ENCODE measurements around the gene RANGAP1.

Gene RANGAP1

DNA sequence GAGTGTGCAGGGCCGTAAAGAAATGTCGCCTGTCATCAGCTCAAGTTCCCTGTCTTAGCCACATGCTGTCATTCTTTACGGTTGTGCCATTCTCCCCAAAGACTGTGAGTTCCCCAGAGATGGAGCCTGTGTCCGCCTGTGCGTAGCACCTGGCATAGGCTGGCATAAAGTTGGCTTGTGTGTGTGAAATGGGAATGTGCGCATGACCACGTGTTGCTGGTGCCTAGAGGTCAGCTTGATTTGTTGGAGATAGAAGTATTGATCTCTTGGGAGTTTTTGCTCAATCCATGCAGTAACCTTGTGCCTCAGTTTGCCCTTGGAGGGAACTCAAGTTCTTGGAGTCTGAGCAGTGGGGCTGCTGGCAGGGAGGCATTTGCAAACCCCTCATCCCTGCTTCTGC lies 54.6 kb downstream of the RANGAP1 start:
- DNase-seq: no peak

DNA sequence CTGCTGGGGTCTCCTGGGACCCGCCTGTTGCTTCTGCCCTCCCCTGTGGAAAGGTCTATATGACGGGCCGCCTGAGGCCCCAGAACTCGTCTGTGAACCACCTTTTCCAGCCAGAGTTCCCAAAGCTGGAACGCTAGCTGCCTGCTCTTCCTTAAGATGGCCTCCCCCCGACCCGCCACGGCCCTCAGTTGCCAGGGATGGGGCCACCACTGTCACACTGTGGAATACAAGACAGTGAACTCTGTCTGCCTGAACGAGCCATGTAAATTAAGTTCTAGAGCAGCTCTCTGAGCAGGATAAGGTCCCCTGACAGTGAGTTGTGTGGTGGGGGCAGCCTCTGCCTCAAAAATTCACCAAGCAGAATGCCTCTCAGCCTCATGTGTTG lies 55.6 kb downstream of the RANGAP1 start:
- no peak for DNase-seq

DNA sequence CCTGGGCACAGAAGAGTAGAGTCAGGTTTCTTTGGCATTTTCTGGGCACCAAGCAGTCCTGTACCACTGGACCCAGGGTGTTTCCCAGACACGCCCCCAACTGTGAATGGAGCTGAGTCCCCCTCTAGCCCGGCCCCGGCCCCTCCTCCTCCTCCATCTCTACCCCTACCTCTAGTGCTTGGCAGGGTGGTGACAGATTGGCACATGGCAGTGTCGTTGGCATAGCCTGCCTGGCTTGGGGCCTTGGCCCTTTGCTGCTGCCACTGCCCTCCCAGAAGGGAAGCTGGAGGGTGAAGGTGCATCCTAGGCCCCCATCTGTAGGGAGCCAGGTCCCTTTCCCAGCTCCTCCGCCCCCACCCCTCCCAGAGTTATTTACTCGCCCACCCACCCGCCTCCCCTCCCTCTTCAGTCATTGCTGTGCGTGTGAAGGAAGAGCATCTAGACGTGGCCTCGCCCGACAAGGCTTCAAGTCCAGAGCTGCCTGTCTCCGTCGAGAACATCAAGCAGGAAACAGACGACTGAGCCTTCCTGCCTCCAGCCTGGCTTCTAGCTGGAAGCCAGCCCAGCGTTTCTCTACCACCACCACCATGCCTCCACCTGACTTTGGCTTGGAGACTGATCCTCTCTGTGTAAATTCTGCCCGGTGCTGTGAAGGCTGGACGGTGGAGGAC lies 56.1 kb downstream of the RANGAP1 start:
- no peak for DNase-seq

DNA sequence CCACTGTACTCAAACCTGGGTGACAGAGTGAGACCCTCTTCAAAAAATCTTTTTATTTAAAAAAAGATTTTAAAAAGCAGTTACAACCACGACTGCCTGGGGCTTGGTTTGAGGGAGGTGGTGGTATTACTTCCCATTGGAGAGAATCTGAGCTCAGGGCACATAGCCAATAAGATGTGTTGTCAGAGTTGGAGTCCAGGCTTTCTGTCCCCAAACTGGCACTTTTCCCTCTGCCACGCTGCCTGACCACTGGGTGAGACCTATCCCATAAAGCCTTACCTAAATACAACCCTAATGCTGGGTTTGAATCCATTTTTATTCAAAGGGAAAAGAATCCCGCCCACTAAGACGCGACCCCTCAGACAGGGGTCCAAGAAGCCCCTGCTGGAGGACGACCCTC lies 56.8 kb downstream of the RANGAP1 start:
- DNase-seq: no peak

DNA sequence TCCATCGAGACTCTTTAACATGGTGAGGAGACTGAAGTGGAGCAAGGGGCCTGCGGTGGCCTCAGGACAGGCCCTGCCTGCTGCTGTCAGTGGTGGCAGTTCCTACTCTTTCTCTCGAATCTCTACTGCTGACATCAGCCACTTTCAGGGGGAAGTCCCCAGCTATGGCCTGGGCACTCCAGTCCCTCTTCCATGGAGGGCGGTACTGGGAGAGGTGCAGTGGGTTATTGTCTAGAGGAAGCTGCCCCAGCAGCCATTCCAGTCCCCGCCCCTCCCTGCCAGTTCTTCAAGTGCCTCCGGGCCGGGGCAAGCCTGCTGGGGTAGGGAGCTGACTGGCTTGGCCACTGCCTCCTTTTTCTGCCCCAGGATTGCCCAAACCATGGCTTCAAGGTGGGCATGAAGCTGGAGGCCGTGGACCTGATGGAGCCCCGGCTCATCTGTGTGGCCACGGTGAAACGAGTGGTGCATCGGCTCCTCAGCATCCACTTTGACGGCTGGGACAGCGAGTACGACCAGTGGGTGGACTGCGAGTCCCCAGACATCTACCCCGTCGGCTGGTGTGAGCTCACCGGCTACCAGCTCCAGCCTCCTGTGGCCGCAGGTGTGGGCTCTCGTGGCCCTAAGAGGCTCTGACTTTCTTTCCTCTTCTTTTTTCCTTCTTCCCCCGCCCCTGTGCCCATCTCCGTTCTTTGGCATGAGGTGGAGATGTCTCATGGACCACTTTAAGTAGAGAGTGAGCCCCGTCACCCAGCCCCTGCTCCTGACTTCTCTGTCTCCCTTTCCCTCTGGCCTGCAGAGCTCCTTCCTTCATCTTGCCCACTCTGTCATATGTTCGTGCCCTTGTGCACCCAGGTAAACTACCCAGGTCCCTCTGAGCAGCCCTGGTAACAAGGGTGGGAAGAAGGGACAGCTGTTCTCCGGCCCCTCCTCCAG lies 59.0 kb downstream of the RANGAP1 start:
- DNase-seq: no peak

DNA sequence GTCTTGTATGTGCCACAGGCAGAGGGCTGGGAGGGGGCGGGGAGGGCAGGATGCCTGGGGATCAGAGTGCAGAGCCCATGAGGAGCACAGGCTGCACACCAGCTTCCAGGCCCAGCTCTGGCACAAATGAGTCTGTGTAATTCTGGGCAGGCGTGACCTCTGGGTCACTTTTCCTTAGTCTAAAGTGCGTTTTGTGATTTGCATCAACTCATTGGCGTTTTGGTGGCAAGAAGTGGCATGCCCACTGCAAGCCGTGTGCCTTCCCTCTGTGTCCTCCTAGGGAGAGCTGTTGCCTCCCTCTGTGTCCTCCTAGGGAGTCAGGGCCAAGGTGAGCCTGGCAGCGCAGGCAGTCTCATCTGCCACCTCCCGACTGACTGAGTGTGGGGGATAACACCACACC lies 62.5 kb downstream of the RANGAP1 start:
- no peak for DNase-seq

DNA sequence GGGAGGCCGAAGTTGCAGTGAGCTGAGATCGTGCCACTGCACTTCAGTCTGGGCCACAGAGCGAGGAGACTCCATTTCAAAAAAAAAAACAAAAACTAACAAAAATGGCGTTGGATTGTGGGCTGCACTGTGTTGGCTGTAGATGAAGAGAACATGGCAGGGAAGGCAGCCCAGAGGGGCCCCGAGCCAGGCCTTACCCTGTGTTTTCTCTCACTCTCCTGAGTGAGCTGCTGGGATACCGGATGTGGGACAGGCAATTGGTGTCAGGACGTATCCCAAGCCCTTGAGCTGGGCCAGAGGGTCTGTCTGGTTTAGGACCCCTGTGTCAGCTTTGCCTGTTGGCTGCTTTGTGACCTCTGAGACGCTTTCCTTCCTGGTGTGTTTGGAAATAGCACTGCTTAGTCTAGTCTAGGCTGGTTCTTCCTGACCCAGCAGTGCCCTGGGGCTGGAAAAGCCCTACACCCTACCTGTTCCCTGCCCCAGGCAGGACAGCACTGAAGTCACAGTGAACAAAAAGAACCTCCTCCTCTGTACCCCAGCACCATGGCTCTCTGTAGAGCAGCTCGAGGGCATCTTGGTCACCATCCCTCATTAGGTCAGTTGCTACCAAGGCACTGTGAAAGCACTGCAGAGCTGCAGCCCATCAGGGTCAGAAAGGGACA lies 63.0 kb downstream of the RANGAP1 start:
- no peak for DNase-seq

DNA sequence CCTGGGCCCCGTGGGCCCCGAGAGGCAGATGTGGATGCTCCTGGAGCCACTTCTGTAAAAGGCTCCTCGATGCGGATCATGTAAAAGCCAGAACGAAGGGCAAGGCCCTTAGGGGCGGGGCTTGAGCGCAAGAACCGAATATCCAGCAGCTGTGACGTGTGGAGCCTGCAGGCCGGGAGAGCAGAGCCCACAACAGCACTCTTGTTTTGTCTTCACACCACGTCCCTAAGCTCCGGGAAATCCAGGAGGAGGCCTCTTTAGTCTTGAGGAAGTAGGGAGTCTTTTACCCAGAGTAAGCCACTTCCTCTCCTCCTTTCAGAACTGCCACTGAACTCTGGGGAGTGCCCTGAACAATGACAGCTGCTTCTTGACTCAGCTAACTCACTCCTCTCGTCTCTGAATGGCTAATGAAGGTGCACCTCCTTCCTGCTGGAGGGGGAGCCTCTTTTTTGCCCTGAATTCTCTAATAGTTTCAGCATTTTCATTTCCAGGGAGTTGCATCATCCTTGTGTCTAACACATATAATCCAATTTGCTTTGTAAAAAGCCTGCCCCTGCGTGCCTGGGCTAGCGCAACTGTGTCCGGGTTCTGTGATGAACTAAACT lies 68.3 kb downstream of the RANGAP1 start:
- DNase-seq: peak; percentile 21

DNA sequence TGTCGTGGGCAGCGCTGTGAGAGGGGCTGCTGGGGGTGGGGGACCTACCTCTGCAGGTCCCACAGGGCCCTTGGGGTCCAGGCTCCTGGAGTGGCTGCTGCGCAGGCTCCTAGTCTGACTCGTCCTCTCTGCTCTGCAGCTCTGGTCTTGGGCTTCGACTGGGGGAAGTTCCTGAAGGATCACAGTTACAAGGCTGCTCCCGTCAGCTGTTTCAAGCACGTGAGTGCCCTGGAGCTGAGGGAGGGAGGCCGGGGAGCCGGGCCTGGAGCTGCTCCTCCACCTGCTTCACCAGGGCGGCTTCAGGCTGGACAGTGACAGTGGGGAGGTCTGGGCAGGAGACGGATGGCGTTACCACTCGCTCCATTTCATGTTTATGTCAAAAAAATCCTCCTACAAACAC lies 69.0 kb downstream of the RANGAP1 start:
- DNase-seq: peak; percentile 39

DNA sequence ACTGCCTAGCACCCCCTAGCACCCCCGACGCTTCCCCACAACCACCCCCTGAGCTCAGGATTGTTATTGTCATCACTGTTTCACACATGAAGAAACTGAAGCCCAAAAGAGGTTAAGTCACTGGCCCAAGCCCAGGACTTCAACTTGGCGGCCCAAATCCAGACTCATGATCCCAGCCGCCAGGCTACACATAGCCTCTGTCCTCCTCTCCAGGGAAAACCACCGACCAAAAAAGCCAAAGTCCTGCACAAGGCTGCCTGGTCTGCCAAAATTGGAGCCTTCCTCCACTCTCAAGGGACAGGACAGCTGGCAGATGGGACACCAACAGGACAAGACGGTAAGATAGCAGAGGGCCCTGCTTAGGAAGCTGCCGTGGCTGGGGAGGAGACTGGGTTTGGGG lies 70.1 kb downstream of the RANGAP1 start:
- no peak for DNase-seq

DNA sequence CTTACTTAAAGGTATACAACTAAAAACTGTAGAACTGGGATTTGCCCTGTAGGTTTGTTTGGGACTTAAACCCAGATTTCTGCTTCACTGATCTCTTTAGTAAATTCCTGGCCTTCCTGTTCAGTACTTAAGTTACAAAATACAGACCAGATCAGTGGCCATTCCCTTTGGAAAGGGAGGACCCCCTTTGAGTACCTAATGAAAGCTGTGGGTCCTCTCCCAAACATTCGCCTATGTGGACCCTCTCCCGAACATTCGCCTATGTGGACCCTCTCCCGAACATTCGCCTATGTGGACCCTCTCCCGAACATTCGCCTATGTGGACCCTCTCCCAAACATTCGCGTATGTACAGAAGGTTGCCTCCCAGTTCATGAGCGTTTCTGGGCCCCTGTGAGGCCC lies 70.6 kb downstream of the RANGAP1 start:
- no peak for DNase-seq

DNA sequence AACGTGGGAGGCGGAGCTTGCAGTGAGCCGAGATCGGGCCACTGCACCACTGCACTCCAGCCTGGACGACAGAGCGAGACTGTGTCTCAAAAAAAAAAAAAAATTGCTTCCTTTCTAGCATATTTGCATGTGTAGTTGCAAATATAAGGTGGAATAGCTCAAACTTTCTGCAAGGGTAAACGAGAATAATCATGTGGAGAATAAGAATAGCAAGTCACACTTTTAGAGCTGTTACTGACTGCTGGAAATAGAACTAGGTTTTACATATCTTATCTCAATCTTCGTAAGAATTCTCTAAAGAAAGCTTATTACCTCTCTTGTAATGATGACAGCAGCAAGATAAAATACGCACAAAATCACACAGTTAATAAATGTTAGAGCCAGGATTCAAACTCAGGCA lies 79.3 kb downstream of the RANGAP1 start:
- no peak for DNase-seq

DNA sequence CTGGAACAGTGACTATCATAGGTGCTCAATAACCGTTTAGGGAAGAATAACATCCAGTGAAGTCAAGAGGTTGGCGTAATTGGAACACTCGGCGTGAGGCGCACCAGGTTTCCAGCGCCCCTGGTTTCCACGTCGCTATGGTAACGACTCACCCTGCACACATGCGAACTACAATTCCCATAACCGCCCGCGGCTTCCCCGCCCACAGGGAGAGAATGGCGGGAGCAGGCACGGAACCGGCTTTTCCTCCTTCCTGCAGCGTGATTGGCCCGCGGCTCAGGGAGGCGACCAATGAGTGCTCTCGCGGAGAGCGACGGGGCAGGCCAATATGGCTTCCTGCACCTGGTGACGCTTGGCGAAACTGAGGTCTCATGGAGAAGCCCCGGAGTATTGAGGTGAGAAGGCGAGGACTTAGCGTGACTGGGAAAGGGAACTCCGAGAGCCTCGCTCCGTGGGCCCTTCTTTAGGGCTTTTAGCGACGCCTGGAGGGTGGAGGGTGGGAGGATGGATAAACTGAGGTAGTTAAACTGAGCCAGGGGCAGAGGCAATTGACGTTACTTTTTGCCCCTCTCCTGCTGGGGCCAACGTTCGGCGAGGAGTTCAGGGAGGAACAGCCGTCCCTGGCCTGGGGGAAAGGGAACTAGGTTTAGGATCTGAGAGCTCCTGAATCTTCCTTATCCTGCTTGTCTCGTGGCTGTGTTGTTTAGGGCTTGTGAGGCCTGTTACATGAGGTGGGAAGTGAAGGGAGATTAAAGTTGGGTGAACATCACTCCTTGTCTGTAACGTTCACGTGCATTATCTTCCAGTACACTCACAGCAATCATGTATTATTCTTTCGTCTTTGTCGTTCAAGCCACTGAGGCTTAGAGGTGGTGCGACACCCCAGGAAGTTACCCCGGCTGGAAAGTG lies 80.7 kb downstream of the RANGAP1 start, which contains the start of gene L3MBTL2:
Gene L3MBTL2, plus strand, starts transcription at position 321 of the 909 bp plus-strand sequence. Its CDS starts 51 bp downstream, at position 372.
- DNase-seq: peak; percentile 96

DNA sequence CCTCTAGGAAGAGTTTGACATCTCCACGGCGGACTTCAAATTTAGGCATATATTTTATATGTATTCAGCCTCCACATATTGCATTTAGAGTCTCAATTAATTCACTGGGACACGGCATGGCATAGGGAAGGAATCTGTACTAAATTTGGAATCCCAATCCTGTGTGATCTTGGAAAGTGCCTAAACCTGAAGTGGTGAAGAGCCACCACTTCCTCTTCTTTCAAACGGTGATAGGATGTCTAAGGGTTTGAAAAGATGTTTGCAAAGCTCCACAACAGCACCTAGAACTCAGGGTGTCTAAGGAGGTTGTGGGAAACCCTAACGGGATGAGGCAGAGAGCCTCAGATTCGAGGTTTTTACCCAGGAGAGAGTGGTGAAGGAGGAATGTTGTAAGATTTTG lies 81.9 kb downstream of the RANGAP1 start:
- no peak for DNase-seq

DNA sequence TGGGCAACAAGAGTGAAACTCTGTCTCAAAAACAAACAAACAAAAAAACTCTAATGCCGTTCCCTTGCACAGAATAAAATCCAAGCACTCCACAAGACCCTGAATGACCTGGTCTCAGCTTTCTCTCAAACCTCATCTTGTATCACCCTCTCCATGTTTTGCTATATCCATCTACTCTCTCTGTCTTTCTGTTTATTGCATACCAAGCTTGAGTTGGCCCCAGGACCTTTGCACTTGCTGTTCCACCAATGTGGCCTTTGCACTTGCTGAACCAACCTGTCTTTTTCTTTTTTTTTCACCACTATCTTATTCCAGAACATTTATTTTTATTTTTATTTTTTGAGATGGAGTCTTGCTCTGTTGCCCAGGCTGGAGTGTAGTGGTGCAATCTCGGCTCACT lies 82.9 kb downstream of the RANGAP1 start:
- no peak for DNase-seq

DNA sequence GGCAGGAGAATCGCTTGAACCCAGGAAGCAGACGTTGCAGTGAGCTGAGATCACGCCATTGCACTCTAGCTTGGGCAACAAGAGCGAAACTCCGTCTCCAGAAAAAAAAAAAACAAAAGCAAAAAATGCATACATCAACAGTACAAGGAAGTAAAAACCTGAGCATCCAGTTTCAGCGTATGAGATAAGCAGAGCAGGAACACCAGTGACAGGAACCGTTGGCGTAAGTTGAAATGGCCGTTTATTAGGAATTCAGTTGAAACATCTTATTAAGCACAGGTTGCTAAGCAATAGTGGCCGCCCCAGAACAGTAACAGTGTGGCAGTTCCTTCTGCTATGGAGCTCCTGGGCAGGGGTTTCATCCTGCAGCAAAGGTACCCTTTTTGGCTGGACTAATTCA lies 84.8 kb downstream of the RANGAP1 start:
- peak; percentile 50 for DNase-seq

DNA sequence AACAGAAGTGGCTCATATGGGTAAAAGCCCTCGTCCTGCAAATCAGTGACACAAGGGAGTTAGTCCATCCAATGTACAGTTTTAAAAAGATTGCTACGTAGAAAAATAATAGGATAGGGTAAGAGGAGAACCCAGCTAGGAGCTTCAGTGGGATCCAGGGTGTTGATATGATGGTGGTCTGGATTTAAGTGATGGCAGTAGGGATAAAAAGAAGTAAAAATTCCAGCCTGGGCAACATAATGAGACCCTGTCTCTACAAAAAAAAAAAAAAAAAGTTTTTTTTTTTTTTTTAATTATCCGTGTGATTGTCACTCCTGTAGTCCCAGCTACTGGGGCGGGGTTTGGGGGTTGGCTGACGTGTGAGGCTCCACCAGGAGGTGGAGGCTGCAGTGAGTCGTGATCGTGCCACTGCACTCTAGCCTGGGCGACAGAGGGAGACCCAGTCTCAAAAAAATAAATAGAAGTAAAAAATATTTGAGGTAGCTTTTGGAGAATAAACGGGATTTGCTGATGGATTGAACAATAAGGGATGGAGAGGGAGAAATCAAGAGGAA lies 87.9 kb downstream of the RANGAP1 start:
- DNase-seq: peak; percentile 32

DNA sequence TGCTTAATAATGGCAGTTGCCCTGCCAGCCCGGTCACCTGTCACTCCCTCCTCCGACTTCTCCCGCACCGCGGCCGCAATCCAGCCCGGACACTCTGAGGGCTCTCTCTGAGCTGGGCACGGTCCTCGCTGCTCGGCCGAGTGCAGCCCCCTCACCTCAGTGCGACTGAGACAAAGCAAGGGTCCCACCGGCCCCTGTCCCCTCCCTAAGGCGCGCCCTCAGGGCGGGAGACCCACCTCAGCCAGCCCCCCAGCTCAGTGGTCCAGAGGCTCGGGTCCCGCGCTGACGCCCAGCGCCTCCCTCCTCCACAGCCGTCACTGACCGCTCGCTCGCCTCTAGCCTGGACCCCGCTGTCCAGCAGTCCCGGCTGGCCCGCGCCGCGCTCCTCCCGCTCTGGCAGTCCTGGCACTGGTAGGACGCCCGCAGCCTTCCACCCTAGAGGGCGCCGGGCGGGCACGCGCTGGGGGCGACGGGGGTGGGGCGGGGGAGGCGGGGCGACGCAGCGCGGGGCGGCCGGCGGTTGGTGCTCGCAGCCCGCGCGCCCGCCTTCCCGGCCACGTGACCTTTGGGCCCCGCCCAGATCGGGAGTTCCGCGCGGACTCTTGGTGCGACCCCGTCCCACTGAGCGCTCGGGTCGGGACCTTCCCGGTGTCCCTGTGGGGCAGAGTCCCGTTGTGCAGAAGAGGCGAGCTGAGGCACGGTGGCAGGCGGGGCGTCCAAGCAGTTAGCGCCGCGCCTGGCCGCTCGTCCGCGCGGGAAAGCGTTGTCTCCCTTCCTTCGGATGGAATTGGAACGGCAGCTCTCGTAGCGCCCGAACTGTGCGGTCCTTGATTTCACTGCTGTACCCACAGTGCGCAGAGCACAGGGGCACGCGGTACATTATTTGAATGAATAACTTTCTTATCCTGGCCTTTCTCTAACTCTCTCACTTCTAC lies 88.7 kb downstream of the RANGAP1 start:
- DNase-seq: peak; percentile 35
